BJ (cell line): ENCODE data around the gene DHCR24. TPM values are rescaled to one million over a fixed set of nuclear protein-coding genes. Genes with fewer than 3 reads are reported as not detected.

Experiments used
- CTCF ChIA-PET: fragments of 350-600 bp; formaldehyde crosslinking; extraction: SDS; loops from one replicate; lab custom pipeline; 2021; ENCODE audit warnings: antibody characterized with exemption, inconsistent platforms; lab: Yijun Ruan, JAX
- POLR2A ChIA-PET: fragments of 300-600 bp; sonication (Branson Sonifier 250); formaldehyde crosslinking; extraction: SDS; loops from one replicate; lab custom pipeline; 2021; ENCODE audit warnings: antibody characterized with exemption; lab: Charles Lee
- DNase-seq: peaks from one replicate; pipeline ENCODE4 v3.0.0-alpha.2; 2011; ENCODE audit warnings: low read depth
- H3K27me3 ChIP-seq: 2 replicates; pipeline ENCODE4 v1.6.0; 2011; ENCODE audit warnings: low read length; ENCODE audit not compliant: control insufficient read depth, insufficient read depth
- H3K36me3 ChIP-seq: 2 replicates; pipeline ENCODE4 v1.5.1; 2011; ENCODE audit warnings: low read length; ENCODE audit not compliant: control insufficient read depth, insufficient read depth
- H3K4me3 ChIP-seq: 2 replicates; pipeline ENCODE4 v1.5.1; 2011; ENCODE audit warnings: low read depth, mild to moderate bottlenecking, control low read depth, low read length
- CTCF ChIP-seq: IDR thresholded peaks from 2 replicates; pipeline ENCODE4 v1.5.1; 2011; ENCODE audit warnings: low read depth, mild to moderate bottlenecking, control low read depth, inconsistent platforms, low read length, moderate library complexity; ENCODE audit not compliant: insufficient read depth
- polyA plus RNA-seq: library from polyadenylated mRNA; depleted of rRNA; stranded (reverse); fragments of >200 nt; gene quantifications from 2 replicates; pipeline ENCODE4 v1.2.3, GENCODE V29; 2011

DHCR24 gene
- polyA plus RNA-seq, 1 experiment = 75.0 TPM

GRCh38 chr1:54849219-54850068 is 37.6 kb downstream of the DHCR24 start:
- ChIA-PET POLR2A (no interaction called here), CTCF (interaction anchor here (0.6 to 0.9 kb wide), 2 partner anchors 16 to 27 kb away, joined by 3 read pairs; no protein-coding TSS in a partner anchor)
- Histone ChIP-seq H3K4me3 (no peak overlapping the region), H3K27me3 (no peaks in the 10 kb centered on the region), H3K36me3 (peaks cover 19% of the 10 kb centered on the region)
- no peak for DNase-seq
- no peak for TF ChIP-seq CTCF

- Histone ChIP-seq H3K27me3 (no peaks in the 10 kb centered on the region), H3K4me3 (no peak overlapping the region), H3K36me3 (peaks cover 12% of the 10 kb centered on the region)
- ChIA-PET CTCF (interaction anchor here (0.6 to 1.6 kb wide), 6 partner anchors 9 to 97 kb away, joined by 3 read pairs; no protein-coding TSS in a partner anchor), POLR2A (no interaction called here)
- DNase-seq = no peak
- TF ChIP-seq CTCF = no peak
These were observed 38.7 kb downstream of the DHCR24 start for GRCh38 chr1:54848134-54848948.

- Histone ChIP-seq H3K4me3 (no peak overlapping the region), H3K27me3 (no peaks in the 10 kb centered on the region), H3K36me3 (peaks cover 9% of the 10 kb centered on the region)
- POLR2A ChIA-PET = no interaction called here
- DNase-seq = no peak
- CTCF ChIA-PET = interaction anchor here (1.1 to 1.9 kb wide), 3 partner anchors 8 to 98 kb away, joined by 3 to 6 read pairs (median 3); no protein-coding TSS in a partner anchor
- TF ChIP-seq CTCF = no peak
These were observed 40.2 kb downstream of the DHCR24 start for GRCh38 chr1:54846716-54847284.

GRCh38 chr1:54846301-54846700 is 40.7 kb downstream of the DHCR24 start:
- Histone ChIP-seq H3K27me3 (no peaks in the 10 kb centered on the region), H3K4me3 (no peak overlapping the region), H3K36me3 (peaks cover 7% of the 10 kb centered on the region)
- no peak for TF ChIP-seq CTCF
- DNase-seq = no peak
- POLR2A ChIA-PET = no interaction called here
- CTCF ChIA-PET = interaction anchor here (1.9 kb wide), 1 partner anchor 99 kb away, joined by 6 read pairs; no protein-coding TSS in a partner anchor
